ENCODE results near the gene MON1A.

MON1A gene, protein sequence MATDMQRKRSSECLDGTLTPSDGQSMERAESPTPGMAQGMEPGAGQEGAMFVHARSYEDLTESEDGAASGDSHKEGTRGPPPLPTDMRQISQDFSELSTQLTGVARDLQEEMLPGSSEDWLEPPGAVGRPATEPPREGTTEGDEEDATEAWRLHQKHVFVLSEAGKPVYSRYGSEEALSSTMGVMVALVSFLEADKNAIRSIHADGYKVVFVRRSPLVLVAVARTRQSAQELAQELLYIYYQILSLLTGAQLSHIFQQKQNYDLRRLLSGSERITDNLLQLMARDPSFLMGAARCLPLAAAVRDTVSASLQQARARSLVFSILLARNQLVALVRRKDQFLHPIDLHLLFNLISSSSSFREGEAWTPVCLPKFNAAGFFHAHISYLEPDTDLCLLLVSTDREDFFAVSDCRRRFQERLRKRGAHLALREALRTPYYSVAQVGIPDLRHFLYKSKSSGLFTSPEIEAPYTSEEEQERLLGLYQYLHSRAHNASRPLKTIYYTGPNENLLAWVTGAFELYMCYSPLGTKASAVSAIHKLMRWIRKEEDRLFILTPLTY

DNA sequence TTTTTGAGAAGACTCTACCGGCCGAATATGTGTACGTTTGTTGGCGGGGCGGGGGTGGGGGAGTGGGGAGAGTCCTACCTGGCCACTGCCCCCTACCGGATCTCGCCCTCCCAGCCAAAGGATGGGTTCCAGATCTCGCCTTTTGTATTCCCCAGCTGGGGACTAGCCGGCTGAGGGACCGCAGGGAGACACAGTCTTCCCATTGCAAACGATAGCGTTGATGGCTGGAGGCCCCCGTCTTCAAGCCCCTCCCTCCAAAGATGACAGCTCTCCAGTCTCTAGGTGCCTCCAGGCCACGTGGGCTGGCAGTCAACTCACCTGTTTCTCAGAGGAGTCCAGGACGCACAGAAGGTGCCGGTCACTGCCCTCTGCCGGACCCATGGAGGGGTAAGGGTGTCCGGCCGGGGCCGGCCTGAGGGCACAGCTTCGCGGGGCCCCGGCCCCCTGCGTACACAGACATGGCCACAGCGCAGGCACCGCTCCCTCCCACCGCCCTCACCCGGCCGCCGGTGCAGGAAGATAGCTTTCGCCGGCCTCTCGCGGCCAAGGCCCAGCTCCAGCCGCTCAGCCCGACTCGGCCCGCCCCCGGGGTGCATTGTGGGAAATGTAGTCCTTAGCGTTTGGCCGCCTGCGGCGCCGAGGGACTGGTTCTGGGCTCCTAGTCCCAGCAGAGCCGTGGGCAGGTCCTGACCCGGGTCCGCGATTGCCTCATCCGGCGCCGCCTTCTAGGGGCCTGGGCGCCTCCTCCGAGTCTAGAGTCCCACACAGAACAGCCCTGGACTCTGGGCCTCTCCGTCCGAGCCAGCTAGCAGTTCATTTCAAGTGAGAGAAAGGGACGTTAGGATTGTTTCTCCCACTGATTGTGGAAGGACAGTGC lies at the start of gene MON1A:
Gene MON1A (minus strand): TSS at position 521 of the 877 bp plus-strand sequence. CDS start 16,465 bp downstream, outside the sequence.
- TF ChIP-seq, protein P1, sequence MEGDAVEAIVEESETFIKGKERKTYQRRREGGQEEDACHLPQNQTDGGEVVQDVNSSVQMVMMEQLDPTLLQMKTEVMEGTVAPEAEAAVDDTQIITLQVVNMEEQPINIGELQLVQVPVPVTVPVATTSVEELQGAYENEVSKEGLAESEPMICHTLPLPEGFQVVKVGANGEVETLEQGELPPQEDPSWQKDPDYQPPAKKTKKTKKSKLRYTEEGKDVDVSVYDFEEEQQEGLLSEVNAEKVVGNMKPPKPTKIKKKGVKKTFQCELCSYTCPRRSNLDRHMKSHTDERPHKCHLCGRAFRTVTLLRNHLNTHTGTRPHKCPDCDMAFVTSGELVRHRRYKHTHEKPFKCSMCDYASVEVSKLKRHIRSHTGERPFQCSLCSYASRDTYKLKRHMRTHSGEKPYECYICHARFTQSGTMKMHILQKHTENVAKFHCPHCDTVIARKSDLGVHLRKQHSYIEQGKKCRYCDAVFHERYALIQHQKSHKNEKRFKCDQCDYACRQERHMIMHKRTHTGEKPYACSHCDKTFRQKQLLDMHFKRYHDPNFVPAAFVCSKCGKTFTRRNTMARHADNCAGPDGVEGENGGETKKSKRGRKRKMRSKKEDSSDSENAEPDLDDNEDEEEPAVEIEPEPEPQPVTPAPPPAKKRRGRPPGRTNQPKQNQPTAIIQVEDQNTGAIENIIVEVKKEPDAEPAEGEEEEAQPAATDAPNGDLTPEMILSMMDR (IDR thresholded peaks at IDR 0.05; ENCODE audit: borderline replicate concordance, insufficient read depth, low read depth, low read length), result no peak
- peak within 1 kb of the TSS; percentile 96 for H3K4me3 ChIP-seq (ENCODE audit: low read depth, low read length)

DNA sequence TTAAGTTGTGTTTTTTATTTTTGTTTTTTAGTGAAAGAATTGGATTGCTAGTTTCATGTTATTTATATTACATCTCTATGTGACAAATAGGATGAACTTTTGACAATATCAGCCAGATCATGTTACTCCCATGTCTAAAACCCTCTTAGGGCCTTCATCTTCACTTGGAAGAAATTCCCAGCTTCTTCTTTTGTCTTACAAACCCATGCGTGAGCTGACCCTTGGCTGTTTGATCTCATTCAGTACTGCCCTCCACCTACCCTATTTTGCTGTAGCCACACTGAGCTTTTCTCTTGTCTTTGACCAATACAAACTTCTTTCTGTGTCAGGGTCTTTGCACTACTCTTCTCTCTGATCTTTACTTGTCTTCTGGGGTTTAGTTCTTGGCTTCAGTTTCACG lies 47.3 kb upstream of the MON1A start:
- TF ChIP-seq, protein P1 (IDR thresholded peaks at IDR 0.05; ENCODE audit: borderline replicate concordance, insufficient read depth, low read depth, low read length), result no peak
- no peak overlapping the region for H3K4me3 ChIP-seq (ENCODE audit: low read depth, low read length)

DNA sequence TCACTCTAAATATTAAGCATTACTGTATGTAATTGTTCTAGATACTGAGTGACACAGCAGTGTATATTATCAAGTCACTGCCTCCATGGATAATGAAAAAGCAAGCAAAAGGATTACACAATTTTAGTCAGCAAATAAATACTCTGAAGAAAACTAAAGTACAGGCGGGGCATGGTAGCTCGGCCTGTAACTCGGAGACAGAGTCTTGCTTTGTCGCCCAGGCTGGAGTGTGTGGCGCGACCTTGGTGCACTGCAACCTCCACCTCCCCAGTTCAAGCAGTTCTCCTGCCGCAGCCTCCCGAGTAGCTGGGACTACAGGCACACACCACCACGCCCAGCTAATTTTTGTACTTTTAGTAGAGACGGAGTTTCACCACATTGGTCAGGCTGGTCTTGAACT lies 43.0 kb upstream of the MON1A start:
- TF ChIP-seq, protein P1 (IDR thresholded peaks at IDR 0.05; ENCODE audit: borderline replicate concordance, insufficient read depth, low read depth, low read length), result no peak
- H3K4me3 ChIP-seq (ENCODE audit: low read depth, low read length), result no peak overlapping the region

DNA sequence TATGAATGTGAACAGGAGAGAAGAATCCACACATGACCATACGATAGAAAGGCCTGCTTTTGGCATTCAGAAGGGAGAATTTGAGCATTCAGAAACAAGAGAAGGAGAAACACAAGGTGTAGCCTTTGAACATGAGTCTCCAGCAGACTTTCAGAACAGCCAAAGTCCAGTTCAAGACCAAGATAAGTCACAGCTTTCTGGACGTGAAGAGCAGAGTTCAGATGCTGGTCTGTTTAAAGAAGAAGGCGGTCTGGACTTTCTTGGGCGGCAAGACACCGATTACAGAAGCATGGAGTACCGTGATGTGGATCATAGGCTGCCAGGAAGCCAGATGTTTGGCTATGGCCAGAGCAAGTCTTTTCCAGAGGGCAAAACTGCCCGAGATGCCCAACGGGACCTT lies 38.7 kb upstream of the MON1A start:
- TF ChIP-seq, protein P1 (IDR thresholded peaks at IDR 0.05; ENCODE audit: borderline replicate concordance, insufficient read depth, low read depth, low read length), result no peak
- no peak overlapping the region for H3K4me3 ChIP-seq (ENCODE audit: low read depth, low read length)

DNA sequence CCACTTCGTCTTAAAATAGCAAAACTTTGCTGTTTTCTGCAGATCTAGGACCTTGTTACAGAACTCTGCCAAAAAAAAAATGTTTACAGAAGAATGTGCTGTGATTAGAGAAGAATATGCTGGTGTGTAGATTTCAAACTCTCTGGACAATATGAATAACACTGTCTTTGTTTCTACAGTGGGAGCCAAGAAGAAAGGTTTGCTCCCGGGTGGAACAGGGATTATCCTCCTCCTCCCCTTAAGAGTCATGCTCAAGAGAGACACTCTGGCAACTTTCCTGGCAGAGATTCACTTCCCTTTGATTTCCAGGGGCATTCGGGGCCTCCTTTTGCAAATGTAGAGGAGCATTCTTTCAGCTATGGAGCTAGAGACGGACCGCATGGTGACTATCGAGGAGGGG lies 37.7 kb upstream of the MON1A start:
- TF ChIP-seq, protein P1 (IDR thresholded peaks at IDR 0.05; ENCODE audit: borderline replicate concordance, insufficient read depth, low read depth, low read length), result no peak

DNA sequence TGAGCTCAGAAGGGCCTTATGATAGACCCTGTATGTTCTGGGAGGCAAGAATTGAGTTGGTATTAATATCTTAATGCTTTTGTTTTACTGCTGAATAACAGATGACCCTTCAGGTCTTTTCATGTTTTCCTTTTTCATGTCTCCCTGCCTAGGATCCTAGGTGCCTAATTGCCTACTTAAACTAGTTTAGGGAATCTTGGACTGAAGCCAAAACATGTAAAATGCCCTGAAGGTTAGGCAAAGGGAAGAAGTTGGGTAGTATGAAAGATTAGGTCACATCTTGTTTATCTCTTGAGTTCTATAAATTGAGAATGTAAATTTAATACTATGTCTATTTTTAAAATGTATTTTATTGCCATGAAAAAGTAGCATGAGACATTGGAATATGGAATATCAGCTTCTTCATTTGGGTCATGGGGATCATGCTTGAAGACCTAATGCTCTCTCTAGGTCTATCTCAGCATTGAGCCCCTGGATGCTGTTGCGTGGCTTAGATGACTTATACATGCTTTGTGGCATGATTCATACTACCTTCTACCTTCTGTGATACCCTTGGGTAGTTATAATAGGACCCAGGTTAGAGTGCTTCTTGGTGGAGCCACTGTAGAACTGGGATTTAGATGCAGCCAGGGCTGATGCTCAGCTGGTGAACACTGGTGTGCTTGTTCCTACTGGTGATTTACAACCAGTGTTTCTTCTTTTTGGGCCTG lies 36.8 kb upstream of the MON1A start:
- TF ChIP-seq, protein P1 (IDR thresholded peaks at IDR 0.05; ENCODE audit: borderline replicate concordance, insufficient read depth, low read depth, low read length), result no peak
- no peak overlapping the region for H3K4me3 ChIP-seq (ENCODE audit: low read depth, low read length)

More for the DNA sequence above, 37.7 kb upstream of the MON1A start:
- no peak overlapping the region for H3K4me3 ChIP-seq (ENCODE audit: low read depth, low read length)

Data from GM12875 (cell line).